GM23338 (cell line): ENCODE measurements around the gene LGALSL. TPM values are rescaled to one million over a fixed set of nuclear protein-coding genes. Genes with fewer than 3 reads are reported as not detected.

Experiments
- ATAC-seq: fragments of 200-7000 bp; cut with Tn5 transposase; 3 replicates; pipeline ENCODE4 v1.9.1; 2020
- DNase-seq: peaks from one replicate; pipeline ENCODE4 v3.0.0-alpha.2; 2015; ENCODE audit warnings: low spot score
- H2AFZ ChIP-seq: fragments of 200-600 bp; sonication (generic); 2 replicates; pipeline ENCODE4 v1.8.0; 2016; ENCODE audit warnings: antibody characterized with exemption, mild to moderate bottlenecking, moderate library complexity
- H3F3A ChIP-seq: fragments of 200-600 bp; sonication (generic); replicated peaks from 2 replicates; pipeline ENCODE4 v1.8.0; 2017; ENCODE audit warnings: antibody characterized with exemption, mixed run types, low read depth
- H3K27ac ChIP-seq: fragments of 200-600 bp; sonication (generic); 2 replicates; pipeline ENCODE4 v1.6.1; 2016; ENCODE audit warnings: low read depth
- H3K27me3 ChIP-seq: fragments of 200-600 bp; sonication (generic); 2 replicates; pipeline ENCODE4 v1.8.0; 2016; ENCODE audit warnings: mild to moderate bottlenecking, mixed run types, moderate library complexity; ENCODE audit not compliant: insufficient read depth
- H3K36me3 ChIP-seq: fragments of 200-600 bp; sonication (generic); 2 replicates; pipeline ENCODE4 v1.8.0; 2016; ENCODE audit warnings: mild to moderate bottlenecking; ENCODE audit not compliant: insufficient read depth
- H3K4me1 ChIP-seq: fragments of 200-600 bp; sonication (generic); 2 replicates; pipeline ENCODE4 v1.8.0; 2016; ENCODE audit warnings: mild to moderate bottlenecking, moderate library complexity; ENCODE audit not compliant: insufficient read depth
- H3K4me2 ChIP-seq: fragments of 200-600 bp; sonication (generic); 2 replicates; pipeline ENCODE4 v1.7.1; 2017; ENCODE audit warnings: mixed run types
- H3K4me3 ChIP-seq: fragments of 200-600 bp; sonication (generic); 2 replicates; pipeline ENCODE4 v1.6.1; 2016; ENCODE audit warnings: mixed run types
- H3K79me2 ChIP-seq: fragments of 200-600 bp; sonication (generic); replicated peaks from 2 replicates; pipeline ENCODE4 v1.8.0; 2017; ENCODE audit warnings: mild to moderate bottlenecking; ENCODE audit not compliant: insufficient read depth
- H3K9me2 ChIP-seq: fragments of 200-600 bp; sonication (generic); 2 replicates; pipeline ENCODE4 v1.8.0; 2017; ENCODE audit not compliant: insufficient read depth
- H4K20me1 ChIP-seq: fragments of 200-600 bp; sonication (generic); replicated peaks from 2 replicates; pipeline ENCODE4 v1.8.0; 2017; ENCODE audit warnings: mild to moderate bottlenecking; ENCODE audit not compliant: insufficient read depth
- H3K27ac Mint-ChIP-seq: 2 replicates; pipeline ENCODE4 v1.8.0; 2020; ENCODE audit warnings: inconsistent platforms, mild to moderate bottlenecking, moderate library complexity, mixed read lengths
- H3K27me3 Mint-ChIP-seq: 3 replicates; pipeline ENCODE4 v1.8.0; 2022; ENCODE audit warnings: low read depth, mild to moderate bottlenecking, moderate library complexity, mixed read lengths, inconsistent platforms; ENCODE audit not compliant: insufficient read depth, poor library complexity
- H3K36me3 Mint-ChIP-seq: 3 replicates; pipeline ENCODE4 v1.8.0; 2021; ENCODE audit warnings: low read depth, mild to moderate bottlenecking, inconsistent platforms, moderate library complexity, mixed read lengths
- H3K4me1 Mint-ChIP-seq: 3 replicates; pipeline ENCODE4 v1.8.0; 2020; ENCODE audit warnings: mild to moderate bottlenecking, inconsistent platforms, mixed read lengths
- H3K4me3 Mint-ChIP-seq: 3 replicates; pipeline ENCODE4 v1.8.0; 2021; ENCODE audit warnings: moderate library complexity, mild to moderate bottlenecking, inconsistent platforms, mixed read lengths
- H3K9me3 Mint-ChIP-seq: 3 replicates; pipeline ENCODE4 v1.8.0; 2020; ENCODE audit warnings: moderate library complexity, mild to moderate bottlenecking, inconsistent platforms, mixed read lengths
- CREB1 ChIP-seq: fragments of 250-450 bp; sonication (Bioruptor Pico); IDR thresholded peaks from 2 replicates; pipeline ENCODE4 v1.5.0; 2020; ENCODE audit warnings: low read depth, mild to moderate bottlenecking, moderate library complexity
- EZH2phosphoT487 ChIP-seq: fragments of 200-600 bp; sonication (generic); IDR thresholded peaks from one replicate; pipeline ENCODE4 v1.8.1; 2018; ENCODE audit warnings: antibody characterized with exemption; ENCODE audit not compliant: unreplicated experiment
- NANOG ChIP-seq: IDR thresholded peaks from 2 replicates; pipeline ENCODE4 v1.6.1; 2016; ENCODE audit warnings: antibody characterized with exemption, borderline replicate concordance
- ZNF114 ChIP-seq: fragments of 250-450 bp; sonication (Bioruptor Pico); IDR thresholded peaks from 2 replicates; pipeline ENCODE4 v1.5.0; 2020; ENCODE audit warnings: mild to moderate bottlenecking, moderate library complexity
- ZNF331 ChIP-seq: fragments of 250-450 bp; sonication (Bioruptor Pico); IDR thresholded peaks from 2 replicates; pipeline ENCODE4 v1.5.0; 2020; ENCODE audit warnings: low read depth, mild to moderate bottlenecking, moderate library complexity
- polyA plus RNA-seq: library from polyadenylated mRNA; unstranded; fragments of >200 nt; fragmentation: Nextera tagmentation; extraction: Ambion mirVana; gene quantifications from 2 replicates; pipeline ENCODE4 v1.2.1, GENCODE V29; 2016
- total RNA-seq: library from RNA; depleted of rRNA; stranded (reverse); fragments of >200 nt; shearing (Covaris generic); gene quantifications from 2 replicates; pipeline ENCODE4 v1.2.3, GENCODE V29; 2014
- TF ChIP-seq, protein P1 (sequence below), 2 experiments: fragments of 200-600 bp in 1 of 2; sonication (generic) in 1 of 2; conservative IDR thresholded peaks; 2 replicates each; pipeline versions ENCODE4 v1.5.1 to v1.6.1; 2016 to 2017; ENCODE audit warnings: antibody characterized with exemption in 2 of 2, low read depth in 2 of 2, mild to moderate bottlenecking in 2 of 2, moderate library complexity in 1 of 2
- TF ChIP-seq, protein P2 (sequence below): IDR thresholded peaks from one replicate; pipeline ENCODE4 v1.6.1; 2018; ENCODE audit warnings: antibody characterized with exemption; ENCODE audit not compliant: unreplicated experiment
- TF ChIP-seq, protein P3 (sequence below): IDR thresholded peaks from 2 replicates; pipeline ENCODE4 v1.6.1; 2016; ENCODE audit warnings: antibody characterized with exemption

Gene LGALSL
- total and polyA plus RNA-seq, 2 experiments from 2014 or later = 20.6 to 28.4 TPM

GRCh38 chr2:64481665-64482064 lies 27.7 kb downstream of the LGALSL start:
- Histone ChIP-seq H3K9me2 (no peaks in the 10 kb centered on the region), H2AFZ (no peak overlapping the region), H4K20me1 (no peaks in the 10 kb centered on the region), H3K27ac (no peak overlapping the region), H3K27me3 (no peaks in the 10 kb centered on the region), H3K4me2 (no peak overlapping the region), H3K4me3 (no peak overlapping the region), H3K4me1 (no peaks in the 10 kb centered on the region; the same call in 1 of the 2 replicates), H3F3A (no peaks in the 10 kb centered on the region), H3K79me2 (no peaks in the 10 kb centered on the region), H3K36me3 (no peaks in the 10 kb centered on the region)
- no peak overlapping the region for H3K27ac Mint-ChIP-seq
- no peak for ATAC-seq
- TF ChIP-seq EZH2phosphoT487 (no peak), NANOG (no peak), CREB1 (CRISPR knock-in tag) (no peak), ZNF331 (CRISPR knock-in tag) (no peak)
- TF ChIP-seq, protein P1, sequence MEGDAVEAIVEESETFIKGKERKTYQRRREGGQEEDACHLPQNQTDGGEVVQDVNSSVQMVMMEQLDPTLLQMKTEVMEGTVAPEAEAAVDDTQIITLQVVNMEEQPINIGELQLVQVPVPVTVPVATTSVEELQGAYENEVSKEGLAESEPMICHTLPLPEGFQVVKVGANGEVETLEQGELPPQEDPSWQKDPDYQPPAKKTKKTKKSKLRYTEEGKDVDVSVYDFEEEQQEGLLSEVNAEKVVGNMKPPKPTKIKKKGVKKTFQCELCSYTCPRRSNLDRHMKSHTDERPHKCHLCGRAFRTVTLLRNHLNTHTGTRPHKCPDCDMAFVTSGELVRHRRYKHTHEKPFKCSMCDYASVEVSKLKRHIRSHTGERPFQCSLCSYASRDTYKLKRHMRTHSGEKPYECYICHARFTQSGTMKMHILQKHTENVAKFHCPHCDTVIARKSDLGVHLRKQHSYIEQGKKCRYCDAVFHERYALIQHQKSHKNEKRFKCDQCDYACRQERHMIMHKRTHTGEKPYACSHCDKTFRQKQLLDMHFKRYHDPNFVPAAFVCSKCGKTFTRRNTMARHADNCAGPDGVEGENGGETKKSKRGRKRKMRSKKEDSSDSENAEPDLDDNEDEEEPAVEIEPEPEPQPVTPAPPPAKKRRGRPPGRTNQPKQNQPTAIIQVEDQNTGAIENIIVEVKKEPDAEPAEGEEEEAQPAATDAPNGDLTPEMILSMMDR (conservative IDR thresholded peaks at IDR 0.05; ENCODE audit: low read depth in 2 of 2) = no peak
- TF ChIP-seq, protein P2, sequence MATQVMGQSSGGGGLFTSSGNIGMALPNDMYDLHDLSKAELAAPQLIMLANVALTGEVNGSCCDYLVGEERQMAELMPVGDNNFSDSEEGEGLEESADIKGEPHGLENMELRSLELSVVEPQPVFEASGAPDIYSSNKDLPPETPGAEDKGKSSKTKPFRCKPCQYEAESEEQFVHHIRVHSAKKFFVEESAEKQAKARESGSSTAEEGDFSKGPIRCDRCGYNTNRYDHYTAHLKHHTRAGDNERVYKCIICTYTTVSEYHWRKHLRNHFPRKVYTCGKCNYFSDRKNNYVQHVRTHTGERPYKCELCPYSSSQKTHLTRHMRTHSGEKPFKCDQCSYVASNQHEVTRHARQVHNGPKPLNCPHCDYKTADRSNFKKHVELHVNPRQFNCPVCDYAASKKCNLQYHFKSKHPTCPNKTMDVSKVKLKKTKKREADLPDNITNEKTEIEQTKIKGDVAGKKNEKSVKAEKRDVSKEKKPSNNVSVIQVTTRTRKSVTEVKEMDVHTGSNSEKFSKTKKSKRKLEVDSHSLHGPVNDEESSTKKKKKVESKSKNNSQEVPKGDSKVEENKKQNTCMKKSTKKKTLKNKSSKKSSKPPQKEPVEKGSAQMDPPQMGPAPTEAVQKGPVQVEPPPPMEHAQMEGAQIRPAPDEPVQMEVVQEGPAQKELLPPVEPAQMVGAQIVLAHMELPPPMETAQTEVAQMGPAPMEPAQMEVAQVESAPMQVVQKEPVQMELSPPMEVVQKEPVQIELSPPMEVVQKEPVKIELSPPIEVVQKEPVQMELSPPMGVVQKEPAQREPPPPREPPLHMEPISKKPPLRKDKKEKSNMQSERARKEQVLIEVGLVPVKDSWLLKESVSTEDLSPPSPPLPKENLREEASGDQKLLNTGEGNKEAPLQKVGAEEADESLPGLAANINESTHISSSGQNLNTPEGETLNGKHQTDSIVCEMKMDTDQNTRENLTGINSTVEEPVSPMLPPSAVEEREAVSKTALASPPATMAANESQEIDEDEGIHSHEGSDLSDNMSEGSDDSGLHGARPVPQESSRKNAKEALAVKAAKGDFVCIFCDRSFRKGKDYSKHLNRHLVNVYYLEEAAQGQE = no peak
- no peaks in the 10 kb centered on the region for H3K9me3 Mint-ChIP-seq
- H3K27me3 Mint-ChIP-seq = no peaks in the 10 kb centered on the region
- H3K36me3 Mint-ChIP-seq = no peaks in the 10 kb centered on the region
- no peak for DNase-seq
- no peaks in the 10 kb centered on the region; the same call in 2 of the 3 replicates for H3K4me1 Mint-ChIP-seq
- no peak overlapping the region for H3K4me3 Mint-ChIP-seq

- Histone ChIP-seq H3K36me3 (no peaks in the 10 kb centered on the region), H3K79me2 (no peaks in the 10 kb centered on the region)
Observed at GRCh38 chr2:64482243-64482642, 28.3 kb downstream of the LGALSL start.

More at GRCh38 chr2:64482243-64482642, 28.3 kb downstream of the LGALSL start:
- no peaks in the 10 kb centered on the region for H3F3A ChIP-seq
- H3K9me2 ChIP-seq = no peaks in the 10 kb centered on the region
- no peak overlapping the region for H3K4me3 ChIP-seq
- no peak overlapping the region for H3K4me3 Mint-ChIP-seq
- TF ChIP-seq EZH2phosphoT487 (no peak), ZNF331 (CRISPR knock-in tag) (no peak), ZNF114 (CRISPR knock-in tag) (no peak)
- TF ChIP-seq, protein P3, sequence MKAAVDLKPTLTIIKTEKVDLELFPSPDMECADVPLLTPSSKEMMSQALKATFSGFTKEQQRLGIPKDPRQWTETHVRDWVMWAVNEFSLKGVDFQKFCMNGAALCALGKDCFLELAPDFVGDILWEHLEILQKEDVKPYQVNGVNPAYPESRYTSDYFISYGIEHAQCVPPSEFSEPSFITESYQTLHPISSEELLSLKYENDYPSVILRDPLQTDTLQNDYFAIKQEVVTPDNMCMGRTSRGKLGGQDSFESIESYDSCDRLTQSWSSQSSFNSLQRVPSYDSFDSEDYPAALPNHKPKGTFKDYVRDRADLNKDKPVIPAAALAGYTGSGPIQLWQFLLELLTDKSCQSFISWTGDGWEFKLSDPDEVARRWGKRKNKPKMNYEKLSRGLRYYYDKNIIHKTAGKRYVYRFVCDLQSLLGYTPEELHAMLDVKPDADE = no peak
- H3K27ac ChIP-seq = no peak overlapping the region
- no peak overlapping the region for H3K4me2 ChIP-seq
- H2AFZ ChIP-seq = no peak overlapping the region; the same call in 1 of the 2 replicates
- H3K27me3 ChIP-seq = no peaks in the 10 kb centered on the region
- H4K20me1 ChIP-seq = no peaks in the 10 kb centered on the region
- H3K4me1 ChIP-seq = no peaks in the 10 kb centered on the region; the same call in 1 of the 2 replicates
- H3K27ac Mint-ChIP-seq = no peak overlapping the region
- no peaks in the 10 kb centered on the region; the same call in 2 of the 3 replicates for H3K4me1 Mint-ChIP-seq
- DNase-seq (no peak), ATAC-seq (no peak)
- H3K27me3 Mint-ChIP-seq = no peaks in the 10 kb centered on the region
- no peaks in the 10 kb centered on the region for H3K9me3 Mint-ChIP-seq
- no peaks in the 10 kb centered on the region for H3K36me3 Mint-ChIP-seq
